Vagina (tissue), 2 donors: ENCODE data around the gene TOX2. TPM values are rescaled to one million over a fixed set of nuclear protein-coding genes. Genes with fewer than 3 reads are reported as not detected.

ENCODE experiments used
- DNase-seq, 2 donors: peaks; one replicate each; pipeline ENCODE4 v3.0.0-alpha.2; 2017; ENCODE audit errors: extremely low spot score in 2 of 2
- H3K27ac ChIP-seq: fragments of 200-600 bp; sonication (generic); one replicate; pipeline ENCODE4 v1.5.1; 2019
- H3K27me3 ChIP-seq: fragments of 200-600 bp; sonication (generic); one replicate; pipeline ENCODE4 v1.5.1; 2019
- H3K36me3 ChIP-seq, 2 donors: fragments of 200-600 bp; sonication (generic); one replicate each; pipeline ENCODE4 v1.5.1; 2017 to 2019
- H3K4me1 ChIP-seq: fragments of 200-600 bp; sonication (generic); one replicate; pipeline ENCODE4 v1.5.1; 2019
- H3K4me3 ChIP-seq, 2 donors: fragments of 200-600 bp; sonication (generic); 1 replicate in 1 of 2; 2 replicates in 1 of 2; pipeline ENCODE4 v1.5.1; 2016 to 2019
- H3K9me3 ChIP-seq: fragments of 200-600 bp; sonication (generic); one replicate; pipeline ENCODE4 v1.5.1; 2019
- CTCF ChIP-seq, 3 experiments: fragments of 450-650 bp in 2 of 3; fragments of 200-600 bp in 1 of 3; sonication (generic) in 1 of 3; IDR thresholded peaks; one replicate each; pipeline ENCODE4 v1.5.1; 2017 to 2019; ENCODE audit warnings: antibody characterized with exemption in 3 of 3, mild to moderate bottlenecking in 2 of 3, moderate library complexity in 2 of 3
- POLR2A ChIP-seq, 2 donors: fragments of 450-650 bp; IDR thresholded peaks; one replicate each; pipeline ENCODE4 v1.6.1; 2017; ENCODE audit warnings: antibody characterized with exemption in 2 of 2, mild to moderate bottlenecking in 2 of 2, moderate library complexity in 2 of 2
- POLR2AphosphoS5 ChIP-seq, 2 donors: sonication (generic); formaldehyde crosslinking; IDR thresholded peaks; one replicate each; pipeline ENCODE4 v1.9.0; 2017; ENCODE audit warnings: antibody characterized with exemption in 2 of 2, mild to moderate bottlenecking in 2 of 2, low read depth in 1 of 2; ENCODE audit not compliant: insufficient read depth in 1 of 2
- intact Hi-C: fragments of 100-400 bp; cut with DNase I; formaldehyde crosslinking; loops from one replicate; pipeline ENCODE4 v1.15.1; 2023
- total RNA-seq: library from RNA; depleted of rRNA; stranded (reverse); fragments of >200 nt; gene quantifications from one replicate; pipeline ENCODE4 v1.2.3, GENCODE V29; 2016

The TOX2 gene
- total RNA-seq, 1 donor from 2014 or later: 5.2 TPM

GRCh38 chr20:44010162-44010704 is 95.6 kb downstream of the TOX2 start:
- H3K36me3 ChIP-seq: no peaks in the 10 kb centered on the region
- intact Hi-C loops: no loop called here
- H3K9me3 ChIP-seq: no peaks in the 10 kb centered on the region
- no peak overlapping the region for H3K4me3 ChIP-seq
- no peak for DNase-seq
- H3K27me3 ChIP-seq: no peaks in the 10 kb centered on the region
- TF ChIP-seq CTCF (IDR thresholded peaks at IDR 0.05) (no peak), POLR2A (IDR thresholded peaks at IDR 0.05) (no peak), POLR2AphosphoS5 (IDR thresholded peaks at IDR 0.05; ENCODE audit: insufficient read depth in 1 of 2, low read depth in 1 of 2) (no peak)
- H3K4me1 ChIP-seq: peaks cover 7% of the 10 kb centered on the region
- no peak overlapping the region for H3K27ac ChIP-seq

- no peak for DNase-seq
- no peaks in the 10 kb centered on the region for H3K36me3 ChIP-seq
- no peak overlapping the region for H3K4me3 ChIP-seq
- intact Hi-C loops: no loop called here
- peaks cover 7% of the 10 kb centered on the region for H3K4me1 ChIP-seq
- H3K27ac ChIP-seq: no peak overlapping the region
- TF ChIP-seq POLR2AphosphoS5 (IDR thresholded peaks at IDR 0.05; ENCODE audit: insufficient read depth in 1 of 2, low read depth in 1 of 2) (no peak), CTCF (IDR thresholded peaks at IDR 0.05) (no peak), POLR2A (IDR thresholded peaks at IDR 0.05) (no peak)
- no peaks in the 10 kb centered on the region for H3K9me3 ChIP-seq
- no peaks in the 10 kb centered on the region for H3K27me3 ChIP-seq
Observed at GRCh38 chr20:44011251-44011940, 96.7 kb downstream of the TOX2 start.

GRCh38 chr20:44012466-44013226 is 98.0 kb downstream of the TOX2 start:
- intact Hi-C loops: no loop called here
- H3K27ac ChIP-seq: no peak overlapping the region
- no peak for DNase-seq
- TF ChIP-seq POLR2AphosphoS5 (IDR thresholded peaks at IDR 0.05; ENCODE audit: insufficient read depth in 1 of 2, low read depth in 1 of 2) (no peak), POLR2A (IDR thresholded peaks at IDR 0.05) (no peak), CTCF (IDR thresholded peaks at IDR 0.05) (no peak)
- H3K9me3 ChIP-seq: no peaks in the 10 kb centered on the region
- H3K4me1 ChIP-seq: peaks cover 7% of the 10 kb centered on the region
- no peaks in the 10 kb centered on the region for H3K36me3 ChIP-seq
- H3K27me3 ChIP-seq: no peaks in the 10 kb centered on the region
- no peak overlapping the region for H3K4me3 ChIP-seq

- Histone ChIP-seq H3K36me3 (no peaks in the 10 kb centered on the region), H3K27ac (no peak overlapping the region), H3K27me3 (no peaks in the 10 kb centered on the region), H3K4me1 (peaks cover 30% of the 10 kb centered on the region), H3K9me3 (no peaks in the 10 kb centered on the region), H3K4me3 (no peak overlapping the region)
- DNase-seq: no peak
- TF ChIP-seq POLR2AphosphoS5 (IDR thresholded peaks at IDR 0.05; ENCODE audit: insufficient read depth in 1 of 2, low read depth in 1 of 2) (no peak), POLR2A (IDR thresholded peaks at IDR 0.05) (no peak), CTCF (IDR thresholded peaks at IDR 0.05) (no peak)
- intact Hi-C loops: no loop called here
Observed at GRCh38 chr20:44014807-44015732, 100.4 kb downstream of the TOX2 start.
